GM23338 (cell line): ENCODE measurements around the gene EMSY. TPM values are rescaled to one million over a fixed set of nuclear protein-coding genes. Genes with fewer than 3 reads are reported as not detected.

Source experiments
- ATAC-seq: fragments of 200-7000 bp; cut with Tn5 transposase; 3 replicates; pipeline ENCODE4 v1.9.1; 2020
- DNase-seq: peaks from one replicate; pipeline ENCODE4 v3.0.0-alpha.2; 2015; ENCODE audit warnings: low spot score
- H2AFZ ChIP-seq: fragments of 200-600 bp; sonication (generic); 2 replicates; pipeline ENCODE4 v1.8.0; 2016; ENCODE audit warnings: antibody characterized with exemption, mild to moderate bottlenecking, moderate library complexity
- H3F3A ChIP-seq: fragments of 200-600 bp; sonication (generic); replicated peaks from 2 replicates; pipeline ENCODE4 v1.8.0; 2017; ENCODE audit warnings: antibody characterized with exemption, mixed run types, low read depth
- H3K27ac ChIP-seq: fragments of 200-600 bp; sonication (generic); 2 replicates; pipeline ENCODE4 v1.6.1; 2016; ENCODE audit warnings: low read depth
- H3K27me3 ChIP-seq: fragments of 200-600 bp; sonication (generic); 2 replicates; pipeline ENCODE4 v1.8.0; 2016; ENCODE audit warnings: mild to moderate bottlenecking, mixed run types, moderate library complexity; ENCODE audit not compliant: insufficient read depth
- H3K36me3 ChIP-seq: fragments of 200-600 bp; sonication (generic); 2 replicates; pipeline ENCODE4 v1.8.0; 2016; ENCODE audit warnings: mild to moderate bottlenecking; ENCODE audit not compliant: insufficient read depth
- H3K4me1 ChIP-seq: fragments of 200-600 bp; sonication (generic); 2 replicates; pipeline ENCODE4 v1.8.0; 2016; ENCODE audit warnings: mild to moderate bottlenecking, moderate library complexity; ENCODE audit not compliant: insufficient read depth
- H3K4me2 ChIP-seq: fragments of 200-600 bp; sonication (generic); 2 replicates; pipeline ENCODE4 v1.7.1; 2017; ENCODE audit warnings: mixed run types
- H3K4me3 ChIP-seq: fragments of 200-600 bp; sonication (generic); 2 replicates; pipeline ENCODE4 v1.6.1; 2016; ENCODE audit warnings: mixed run types
- H3K79me2 ChIP-seq: fragments of 200-600 bp; sonication (generic); replicated peaks from 2 replicates; pipeline ENCODE4 v1.8.0; 2017; ENCODE audit warnings: mild to moderate bottlenecking; ENCODE audit not compliant: insufficient read depth
- H3K9me2 ChIP-seq: fragments of 200-600 bp; sonication (generic); 2 replicates; pipeline ENCODE4 v1.8.0; 2017; ENCODE audit not compliant: insufficient read depth
- H4K20me1 ChIP-seq: fragments of 200-600 bp; sonication (generic); replicated peaks from 2 replicates; pipeline ENCODE4 v1.8.0; 2017; ENCODE audit warnings: mild to moderate bottlenecking; ENCODE audit not compliant: insufficient read depth
- H3K27ac Mint-ChIP-seq: 2 replicates; pipeline ENCODE4 v1.8.0; 2020; ENCODE audit warnings: inconsistent platforms, mild to moderate bottlenecking, moderate library complexity, mixed read lengths
- H3K27me3 Mint-ChIP-seq: 3 replicates; pipeline ENCODE4 v1.8.0; 2022; ENCODE audit warnings: low read depth, mild to moderate bottlenecking, moderate library complexity, mixed read lengths, inconsistent platforms; ENCODE audit not compliant: insufficient read depth, poor library complexity
- H3K36me3 Mint-ChIP-seq: 3 replicates; pipeline ENCODE4 v1.8.0; 2021; ENCODE audit warnings: low read depth, mild to moderate bottlenecking, inconsistent platforms, moderate library complexity, mixed read lengths
- H3K4me1 Mint-ChIP-seq: 3 replicates; pipeline ENCODE4 v1.8.0; 2020; ENCODE audit warnings: mild to moderate bottlenecking, inconsistent platforms, mixed read lengths
- H3K4me3 Mint-ChIP-seq: 3 replicates; pipeline ENCODE4 v1.8.0; 2021; ENCODE audit warnings: moderate library complexity, mild to moderate bottlenecking, inconsistent platforms, mixed read lengths
- H3K9me3 Mint-ChIP-seq: 3 replicates; pipeline ENCODE4 v1.8.0; 2020; ENCODE audit warnings: moderate library complexity, mild to moderate bottlenecking, inconsistent platforms, mixed read lengths
- CREB1 ChIP-seq: fragments of 250-450 bp; sonication (Bioruptor Pico); IDR thresholded peaks from 2 replicates; pipeline ENCODE4 v1.5.0; 2020; ENCODE audit warnings: low read depth, mild to moderate bottlenecking, moderate library complexity
- CTCF ChIP-seq, 2 experiments: fragments of 200-600 bp in 1 of 2; sonication (generic) in 1 of 2; conservative IDR thresholded peaks; 2 replicates each; pipeline versions ENCODE4 v1.5.1 to v1.6.1; 2016 to 2017; ENCODE audit warnings: antibody characterized with exemption in 2 of 2, low read depth in 2 of 2, mild to moderate bottlenecking in 2 of 2, moderate library complexity in 1 of 2
- ETS1 ChIP-seq: IDR thresholded peaks from 2 replicates; pipeline ENCODE4 v1.6.1; 2016; ENCODE audit warnings: antibody characterized with exemption
- EZH2 ChIP-seq: fragments of 200-600 bp; sonication (generic); IDR thresholded peaks from one replicate; pipeline ENCODE4 v1.8.0; 2017; ENCODE audit warnings: antibody characterized with exemption, mild to moderate bottlenecking, low read depth; ENCODE audit not compliant: unreplicated experiment
- JUNB ChIP-seq: IDR thresholded peaks from one replicate; pipeline ENCODE4 v1.6.1; 2016; ENCODE audit warnings: antibody characterized with exemption; ENCODE audit not compliant: unreplicated experiment
- NANOG ChIP-seq: IDR thresholded peaks from 2 replicates; pipeline ENCODE4 v1.6.1; 2016; ENCODE audit warnings: antibody characterized with exemption, borderline replicate concordance
- POLR2AphosphoS5 ChIP-seq: IDR thresholded peaks from 2 replicates; pipeline ENCODE4 v1.6.1; 2016; ENCODE audit warnings: antibody characterized with exemption, low read depth
- REST ChIP-seq: IDR thresholded peaks from one replicate; pipeline ENCODE4 v1.6.1; 2018; ENCODE audit warnings: antibody characterized with exemption; ENCODE audit not compliant: unreplicated experiment
- STAT1 ChIP-seq: IDR thresholded peaks from one replicate; pipeline ENCODE4 v1.6.1; 2016; ENCODE audit warnings: antibody characterized with exemption; ENCODE audit not compliant: unreplicated experiment
- ZNF462 ChIP-seq: fragments of 250-450 bp; sonication (Bioruptor Pico); IDR thresholded peaks from 2 replicates; pipeline ENCODE4 v1.5.0; 2020; ENCODE audit warnings: mild to moderate bottlenecking, moderate library complexity
- polyA plus RNA-seq: library from polyadenylated mRNA; unstranded; fragments of >200 nt; fragmentation: Nextera tagmentation; extraction: Ambion mirVana; gene quantifications from 2 replicates; pipeline ENCODE4 v1.2.1, GENCODE V29; 2016
- total RNA-seq: library from RNA; depleted of rRNA; stranded (reverse); fragments of >200 nt; shearing (Covaris generic); gene quantifications from 2 replicates; pipeline ENCODE4 v1.2.3, GENCODE V29; 2014

Gene EMSY
- total and polyA plus RNA-seq, 2 experiments from 2014 or later = 25.0 to 46.9 TPM

- peaks cover 4% of the 10 kb centered on the region; the same call in 2 of the 3 replicates for H3K9me3 Mint-ChIP-seq
- no peaks in the 10 kb centered on the region for H3F3A ChIP-seq
- H3K36me3 Mint-ChIP-seq = no peaks in the 10 kb centered on the region; the same call in 2 of the 3 replicates
- no peaks in the 10 kb centered on the region for H3K79me2 ChIP-seq
- H3K36me3 ChIP-seq = no peaks in the 10 kb centered on the region
- TF ChIP-seq EZH2 (no peak), ZNF462 (CRISPR knock-in tag) (no peak), CTCF (conservative IDR thresholded peaks at IDR 0.05; ENCODE audit: low read depth in 2 of 2) (no peak), POLR2AphosphoS5 (no peak), JUNB (no peak), CREB1 (CRISPR knock-in tag) (no peak), NANOG (no peak), ETS1 (no peak), REST (no peak), STAT1 (no peak)
- H3K27ac Mint-ChIP-seq = no peak overlapping the region
- H3K27me3 ChIP-seq = no peaks in the 10 kb centered on the region
- peaks cover 11% of the 10 kb centered on the region for H3K4me1 Mint-ChIP-seq
- no peak overlapping the region for H3K4me3 ChIP-seq
- H4K20me1 ChIP-seq = no peaks in the 10 kb centered on the region
- H2AFZ ChIP-seq = no peak overlapping the region
- H3K27me3 Mint-ChIP-seq = peaks cover 5% of the 10 kb centered on the region
- DNase-seq (no peak), ATAC-seq (no peak)
- no peaks in the 10 kb centered on the region for H3K9me2 ChIP-seq
- H3K4me3 Mint-ChIP-seq = no peak overlapping the region
- H3K27ac ChIP-seq = no peak overlapping the region
- no peak overlapping the region for H3K4me2 ChIP-seq
- H3K4me1 ChIP-seq = peaks cover 6% of the 10 kb centered on the region
Observed at GRCh38 chr11:76577226-76577920, 132.6 kb downstream of the EMSY start.
